HFF-Myc (cell line): ENCODE results near the gene KCNIP2.
"Not testable (repeated sequence)": the region's sequence is repeated elsewhere in the genome, so short reads cannot be mapped to it uniquely, and the experiment has no call there.

Source experiments
- DNase-seq: peaks from one replicate; pipeline ENCODE4 v3.0.0-alpha.2; 2011; ENCODE audit warnings: low read depth; ENCODE audit errors: extremely low read depth
- H3K4me3 ChIP-seq: replicated peaks from 2 replicates; pipeline ENCODE4 v1.5.1; 2011; ENCODE audit warnings: low read depth, mild to moderate bottlenecking, control low read depth, low read length
- CTCF ChIP-seq: IDR thresholded peaks from 2 replicates; pipeline ENCODE4 v1.5.1; 2012; ENCODE audit warnings: mild to moderate bottlenecking, low read depth, low read length, control low read depth; ENCODE audit errors: missing control alignments

KCNIP2 gene

GRCh38 chr10:101807158-101807557, 36.4 kb downstream of the KCNIP2 start:
- TF ChIP-seq CTCF: no peak

GRCh38 chr10:101803511-101803910, 40.1 kb downstream of the KCNIP2 start:
- TF ChIP-seq CTCF: no peak
- no peak overlapping the region for H3K4me3 ChIP-seq
- DNase-seq: no peak

More at GRCh38 chr10:101807158-101807557, 36.4 kb downstream of the KCNIP2 start:
- no peak overlapping the region for H3K4me3 ChIP-seq
- DNase-seq: no peak

- TF ChIP-seq CTCF: no peak
- no peak for DNase-seq
Measured at GRCh38 chr10:101797403-101798059, 46.1 kb downstream of the KCNIP2 start.

DNA sequence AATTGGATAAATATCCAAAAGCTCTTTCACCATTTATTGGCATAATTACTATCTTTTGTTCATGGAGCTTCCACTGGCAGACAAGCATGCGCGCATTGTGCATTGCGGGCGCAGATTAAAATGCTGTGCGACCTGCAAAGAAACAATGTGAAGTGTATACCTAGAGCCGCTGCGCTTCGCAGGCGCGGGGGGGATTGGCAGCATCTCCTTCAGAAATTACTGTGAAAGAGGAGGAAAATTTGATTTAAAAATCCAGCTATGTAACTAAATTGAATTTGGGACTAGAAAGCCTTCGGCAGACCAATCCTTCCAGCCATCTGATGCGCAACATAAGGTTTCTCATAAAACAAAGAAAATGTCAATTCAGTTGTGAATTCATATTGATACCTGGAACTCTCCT, 50.1 kb downstream of the KCNIP2 start:
- H3K4me3 ChIP-seq: no peak overlapping the region
- no peak for TF ChIP-seq CTCF
- DNase-seq: no peak

More at GRCh38 chr10:101797403-101798059, 46.1 kb downstream of the KCNIP2 start:
- H3K4me3 ChIP-seq: no peak overlapping the region

DNA sequence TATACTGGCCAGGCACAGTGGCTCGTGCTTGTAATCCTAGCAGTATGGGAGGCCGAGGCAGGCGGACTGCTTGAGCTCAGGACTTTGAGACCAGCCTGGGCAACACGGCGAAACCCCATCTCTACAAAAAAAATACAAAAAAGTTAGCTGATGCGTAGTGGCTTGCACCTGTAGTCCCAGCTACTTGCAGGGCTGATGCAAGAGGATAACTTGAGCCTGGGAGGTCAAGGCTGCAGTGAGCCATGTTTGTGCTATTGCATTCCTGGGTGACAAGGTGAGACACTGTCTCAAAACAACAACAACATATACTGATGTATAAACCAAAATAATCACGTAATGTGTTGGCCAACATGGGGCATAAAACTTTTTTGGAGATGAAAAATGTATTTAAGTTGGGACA, 53.9 kb downstream of the KCNIP2 start:
- TF ChIP-seq CTCF: no peak
- no peak for DNase-seq
- H3K4me3 ChIP-seq: no peak overlapping the region

GRCh38 chr10:101789231-101789630, 54.4 kb downstream of the KCNIP2 start:
- not testable (repeated sequence) for H3K4me3 ChIP-seq, DNase-seq

GRCh38 chr10:101785801-101786200, 57.8 kb downstream of the KCNIP2 start:
- no peak overlapping the region for H3K4me3 ChIP-seq
- TF ChIP-seq CTCF: no peak
- no peak for DNase-seq
